HuH-7 (cell line): Measurements from ENCODE around the gene LRP1.
A peak's percentile ranks its signal among the peaks of the same experiment; 100 is the strongest.
"Not testable (repeated sequence)": the region's sequence is repeated elsewhere in the genome, so short reads cannot be mapped to it uniquely, and the experiment has no call there.

Source experiments
- DNase-seq: peaks from one replicate; pipeline ENCODE4 v3.0.0; 2011; ENCODE audit warnings: low spot score

LRP1 gene

DNA sequence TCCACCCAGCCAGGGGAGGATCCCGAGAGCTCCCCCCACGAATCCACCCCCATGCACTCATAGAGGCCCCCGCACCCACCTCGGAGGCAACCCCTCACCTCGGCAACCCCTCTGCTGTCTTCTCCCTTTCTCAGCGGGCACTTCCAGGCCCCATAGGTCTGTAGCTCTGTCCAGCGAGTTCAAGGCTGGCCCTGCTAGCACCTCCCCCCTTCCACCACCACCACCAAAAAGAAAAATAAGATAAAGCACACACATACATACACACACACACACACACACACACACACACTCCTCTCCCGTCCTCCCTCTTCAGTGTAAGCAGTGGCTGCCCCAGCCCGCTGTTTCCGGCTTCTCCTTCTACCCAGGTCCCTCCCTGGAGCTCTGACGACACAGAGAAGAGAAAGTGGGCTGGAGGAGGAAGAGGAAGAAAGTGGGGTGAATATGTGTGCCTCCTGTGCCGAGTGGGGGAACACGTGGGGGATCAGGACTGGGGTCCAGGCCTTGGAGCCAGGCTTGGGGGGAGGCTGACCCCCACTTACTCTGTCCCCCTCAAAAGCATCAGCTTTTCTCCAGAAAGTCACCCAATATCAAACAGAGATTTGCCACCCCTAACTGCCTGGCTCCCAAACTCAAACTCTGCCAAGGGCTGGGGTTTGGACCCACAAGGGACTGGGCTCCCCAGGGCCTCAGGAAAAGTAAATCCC, 17.1 kb upstream of the LRP1 start, which contains the start of gene STAT6:
STAT6 (minus strand) TSS at position 332 of the 704 bp plus-strand sequence. CDS start 3,084 bp downstream, outside the sequence.
- no peak for DNase-seq

DNA sequence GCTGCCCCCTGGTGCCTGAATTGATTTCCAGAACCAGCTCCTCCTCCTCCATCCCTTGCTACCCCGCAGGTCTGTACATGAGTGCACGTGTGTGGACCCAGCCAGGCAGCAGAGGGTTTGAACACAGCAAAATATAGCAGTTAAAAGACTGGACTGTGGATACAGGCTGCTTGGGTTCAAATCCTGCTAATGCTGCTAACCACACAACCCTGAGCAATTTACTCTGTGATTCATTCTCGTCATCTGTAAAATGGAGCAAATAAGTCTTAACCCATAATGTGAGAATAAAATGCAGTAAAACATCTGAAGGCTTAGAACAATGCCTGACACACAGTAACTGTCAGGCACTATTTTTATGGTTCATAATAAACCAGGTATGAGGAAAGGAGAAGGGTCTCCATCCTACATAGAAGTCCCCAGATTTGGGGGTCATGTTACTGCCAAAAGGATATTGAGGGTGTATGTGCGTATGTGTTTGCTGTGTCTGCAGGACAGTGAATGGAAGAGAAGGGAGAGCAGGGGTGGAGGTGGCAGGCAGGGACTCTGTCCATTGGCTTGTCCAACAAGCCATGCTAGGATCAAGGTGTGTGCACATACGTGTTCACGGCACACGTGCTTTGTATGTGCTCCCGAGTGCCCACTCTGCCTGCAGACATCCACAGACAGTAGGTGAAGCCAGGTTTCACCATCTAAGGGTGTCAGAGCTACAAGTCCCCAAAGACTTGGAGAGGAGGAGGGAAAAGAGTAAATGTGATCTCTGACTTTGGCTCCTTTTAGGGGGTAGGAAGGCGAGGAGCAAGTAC, 15.6 kb upstream of the LRP1 start:
- no peak for DNase-seq

DNA sequence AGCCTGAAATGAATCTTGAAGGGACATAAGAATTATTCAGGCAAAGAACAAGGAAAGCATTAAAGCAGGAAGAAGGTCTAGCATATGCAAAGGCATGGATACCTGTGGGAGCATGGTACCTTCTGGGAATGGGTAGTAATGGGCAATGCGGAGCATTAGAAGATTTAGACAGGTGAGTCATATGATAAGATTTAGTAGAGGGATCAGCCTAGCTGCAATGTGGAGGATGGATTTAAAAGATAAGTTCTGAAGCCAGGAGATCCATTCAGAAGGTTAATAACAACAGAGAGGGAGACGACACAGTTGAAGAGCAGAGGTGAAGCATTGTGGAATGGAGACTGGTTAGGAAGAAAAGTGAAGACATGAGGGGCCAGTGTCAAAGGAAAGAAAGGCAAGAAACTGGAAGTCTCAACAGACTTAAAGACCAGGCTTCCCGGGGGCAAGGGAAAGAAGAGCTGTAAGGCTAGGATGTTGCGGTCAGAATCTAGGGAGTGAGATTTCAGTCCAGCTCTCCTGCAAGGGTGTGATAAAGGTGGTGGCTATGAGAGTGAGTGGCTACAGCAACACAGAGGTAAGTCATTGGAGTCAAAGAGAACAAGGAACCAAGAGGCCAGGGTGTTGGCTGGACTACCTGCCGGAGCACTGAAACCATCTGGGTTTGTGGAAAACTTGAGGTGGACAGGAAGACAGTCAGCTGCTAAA, 11.6 kb upstream of the LRP1 start:
- no peak for DNase-seq

DNA sequence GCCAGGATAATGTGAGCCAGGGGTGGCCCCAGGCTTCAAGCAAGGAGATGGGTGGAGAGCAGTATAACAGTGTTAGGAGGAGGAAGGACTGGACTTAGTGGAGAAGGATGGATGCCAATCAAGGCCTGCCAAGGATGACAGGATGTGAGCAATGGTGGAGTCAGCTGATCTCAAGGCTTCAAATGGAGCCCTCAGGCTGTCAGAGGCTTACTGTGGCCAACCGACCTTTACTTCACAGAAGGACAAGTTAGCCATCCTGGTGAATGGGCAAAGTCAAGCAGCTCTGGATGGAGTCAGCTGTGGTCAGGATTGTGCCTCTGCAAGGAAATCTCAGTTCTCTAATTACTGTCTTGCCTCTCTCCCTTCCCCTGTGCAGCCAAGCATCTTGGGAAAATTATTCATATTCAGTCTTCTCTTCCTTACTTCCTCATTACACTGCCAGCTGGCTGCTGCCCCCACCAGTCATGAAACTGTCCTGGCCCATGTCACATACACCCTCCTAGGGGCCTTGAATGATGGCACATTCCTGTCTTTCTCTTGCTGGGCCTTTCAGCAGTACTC, 9.5 kb upstream of the LRP1 start:
- DNase-seq = no peak

DNA sequence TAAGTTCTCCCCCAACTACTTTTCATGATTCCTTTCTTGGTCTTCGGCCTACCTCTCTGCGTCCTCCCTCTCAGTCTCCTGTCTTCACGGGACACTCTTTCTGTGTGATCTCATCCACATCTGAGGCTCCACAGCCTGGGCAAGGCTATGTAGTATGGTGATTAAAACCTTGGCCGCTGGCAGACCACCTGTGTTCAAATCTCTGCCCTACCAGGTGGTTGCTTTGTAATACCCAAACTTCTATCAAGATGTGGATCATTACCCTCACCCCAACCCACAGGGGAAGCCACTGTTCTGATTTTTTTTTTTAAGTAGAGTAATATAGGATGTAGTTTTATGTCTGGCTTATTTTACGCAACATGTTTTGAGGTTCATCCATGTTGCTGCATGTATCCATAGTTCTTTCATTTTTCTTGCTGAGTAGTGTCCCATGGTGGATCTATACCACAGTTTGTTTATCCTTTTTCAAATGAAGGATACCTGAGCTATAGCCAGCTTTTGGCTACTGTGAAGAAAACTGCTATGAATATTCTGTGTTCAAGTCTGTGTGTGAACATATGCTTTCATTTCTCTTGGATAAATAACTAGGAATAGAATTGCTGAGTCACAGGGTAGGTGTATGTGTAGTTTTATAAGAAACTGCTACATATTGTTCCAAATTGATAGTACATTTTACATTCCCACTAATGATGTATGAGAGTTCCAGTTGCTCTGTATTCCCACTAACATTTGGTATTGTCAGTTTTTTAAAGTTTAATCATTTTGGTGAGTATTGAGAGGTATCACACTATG, 8.8 kb upstream of the LRP1 start:
- DNase-seq = no peak

DNA sequence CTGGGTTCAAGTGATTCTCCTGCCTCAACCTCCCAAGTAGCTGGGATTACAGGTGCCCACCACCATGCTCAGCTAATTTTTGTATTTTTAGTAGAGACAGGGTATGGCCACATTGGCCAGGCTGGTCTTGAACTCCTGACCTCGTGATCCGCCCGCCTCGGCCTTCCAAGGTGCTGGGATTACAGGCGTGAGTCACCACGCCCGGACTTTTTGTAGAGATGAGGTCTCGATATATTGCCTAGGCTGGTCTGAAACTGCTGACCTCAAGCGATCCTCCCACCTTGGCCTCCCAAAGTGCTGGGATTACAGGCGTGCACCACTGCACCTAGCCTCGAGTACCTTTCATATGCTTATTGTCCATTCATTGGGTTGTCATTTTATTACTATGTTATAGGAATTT, 7.6 kb upstream of the LRP1 start:
- not testable (repeated sequence) for DNase-seq

DNA sequence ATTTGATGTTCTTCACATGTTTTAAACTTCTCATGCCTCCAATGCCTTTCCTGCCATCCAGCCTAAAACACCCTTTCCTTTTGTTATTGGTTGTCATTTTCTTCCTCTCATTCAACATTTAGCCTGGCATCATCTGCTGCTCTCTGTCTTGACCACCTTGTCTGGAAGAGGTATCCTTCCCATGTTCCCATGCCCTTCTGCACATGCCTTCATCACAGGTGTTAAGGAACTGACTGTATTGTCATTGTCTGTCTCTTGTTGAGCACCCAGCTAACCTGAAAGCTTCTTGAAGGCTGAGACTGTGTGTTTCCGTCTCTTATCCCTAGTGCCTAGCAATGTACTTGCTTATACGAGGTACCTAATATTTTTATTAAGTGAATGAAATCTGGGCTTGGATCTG, 4.5 kb upstream of the LRP1 start:
- no peak for DNase-seq

DNA sequence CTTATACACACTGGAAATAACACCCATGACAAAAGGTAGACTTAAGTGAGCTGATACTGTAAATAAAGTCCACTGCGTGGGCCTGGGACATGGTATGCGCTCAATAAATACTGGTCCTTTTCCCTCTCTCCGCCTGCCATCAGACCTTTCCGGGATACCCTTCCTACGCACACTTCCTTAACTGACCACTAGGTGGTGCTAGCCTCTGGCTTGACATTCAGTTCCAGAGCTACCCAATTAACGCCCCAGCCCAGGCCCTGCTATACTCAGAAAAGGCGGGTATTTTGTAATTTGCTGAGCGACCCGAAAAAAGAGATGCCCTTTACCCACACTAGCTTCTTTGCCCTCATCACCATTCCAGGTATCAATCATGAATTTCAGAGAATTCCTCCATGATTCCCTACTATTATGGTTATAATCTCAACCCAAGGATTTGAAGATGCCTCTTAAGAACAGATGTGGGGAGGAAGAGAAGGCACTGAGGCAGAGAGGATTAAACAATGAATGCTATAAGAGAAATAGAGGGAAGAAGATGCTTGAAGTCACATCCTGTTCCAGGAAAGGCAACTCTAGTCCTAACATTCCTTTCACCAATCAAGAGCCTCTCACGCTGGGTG, 3.9 kb upstream of the LRP1 start:
- peak; percentile 80 for DNase-seq

DNA sequence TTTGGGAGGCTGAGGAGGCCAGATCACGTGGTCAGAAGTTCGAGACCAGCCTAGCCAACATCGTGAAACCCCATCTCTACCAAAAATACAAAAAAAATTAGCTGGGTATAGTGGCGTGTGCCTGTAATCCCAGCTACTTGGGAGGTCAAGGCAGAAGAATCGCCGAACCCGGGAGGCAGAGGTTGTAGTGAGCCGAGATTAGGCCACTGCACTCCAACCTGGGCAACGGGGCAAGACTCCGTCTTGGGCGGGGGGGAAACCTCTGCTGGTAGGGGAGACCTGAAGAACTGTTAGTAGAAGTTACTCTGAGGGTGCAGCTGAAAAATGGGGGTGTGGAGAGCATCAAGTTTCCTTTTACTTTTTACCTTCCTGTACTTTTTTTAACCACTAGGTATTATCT, 2.2 kb upstream of the LRP1 start:
- no peak for DNase-seq

DNA sequence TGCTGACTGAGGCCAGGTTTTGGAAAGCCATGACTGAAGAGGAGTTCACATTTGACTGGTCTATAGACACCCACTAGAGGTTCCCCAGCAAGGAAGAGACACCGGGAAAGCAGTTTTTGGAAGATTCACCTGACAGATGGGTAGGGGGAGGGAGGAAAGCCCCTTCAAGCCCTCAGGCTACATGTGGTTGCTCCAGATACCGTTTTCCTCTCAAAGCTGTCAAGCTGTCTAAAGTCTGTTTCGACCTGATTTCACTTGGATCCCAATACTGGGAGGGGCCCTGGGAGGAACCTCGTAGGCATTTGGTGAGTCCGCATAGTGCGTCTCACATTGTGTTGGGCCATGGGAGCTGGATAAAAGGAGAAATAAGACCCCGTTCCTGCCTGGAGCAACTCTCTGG, 1.7 kb upstream of the LRP1 start:
- DNase-seq = no peak

DNA sequence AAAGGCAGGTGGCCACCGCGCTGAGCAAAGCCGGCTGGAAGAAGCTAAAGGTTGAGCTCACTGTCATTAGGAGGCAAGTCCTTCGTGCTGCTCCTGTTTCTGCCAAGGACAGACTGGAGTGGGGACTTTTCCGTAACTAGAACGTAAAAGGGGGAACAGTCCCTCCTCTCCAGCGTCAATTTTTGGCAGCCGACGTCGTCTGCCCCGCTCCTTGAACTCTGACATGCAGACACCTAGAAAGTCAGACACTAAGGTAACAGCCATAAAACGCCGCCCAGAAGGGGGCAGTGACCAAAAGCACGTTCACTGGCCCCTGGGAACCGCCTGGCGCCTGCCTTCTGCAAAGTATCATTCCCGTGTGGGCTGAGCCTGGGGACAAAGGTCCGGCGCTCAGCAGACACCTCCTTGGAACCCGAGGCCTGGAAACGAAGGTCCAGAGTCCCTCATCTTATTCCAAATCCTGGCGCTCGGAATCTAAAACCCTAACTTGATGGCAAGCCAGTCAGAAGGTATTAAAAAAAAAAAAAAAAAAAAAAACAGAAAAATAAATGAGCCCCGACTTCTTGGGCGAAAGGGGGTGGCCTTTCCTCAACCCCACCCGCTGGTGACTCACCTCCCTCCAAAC, 1.1 kb upstream of the LRP1 start:
- no peak for DNase-seq

DNA sequence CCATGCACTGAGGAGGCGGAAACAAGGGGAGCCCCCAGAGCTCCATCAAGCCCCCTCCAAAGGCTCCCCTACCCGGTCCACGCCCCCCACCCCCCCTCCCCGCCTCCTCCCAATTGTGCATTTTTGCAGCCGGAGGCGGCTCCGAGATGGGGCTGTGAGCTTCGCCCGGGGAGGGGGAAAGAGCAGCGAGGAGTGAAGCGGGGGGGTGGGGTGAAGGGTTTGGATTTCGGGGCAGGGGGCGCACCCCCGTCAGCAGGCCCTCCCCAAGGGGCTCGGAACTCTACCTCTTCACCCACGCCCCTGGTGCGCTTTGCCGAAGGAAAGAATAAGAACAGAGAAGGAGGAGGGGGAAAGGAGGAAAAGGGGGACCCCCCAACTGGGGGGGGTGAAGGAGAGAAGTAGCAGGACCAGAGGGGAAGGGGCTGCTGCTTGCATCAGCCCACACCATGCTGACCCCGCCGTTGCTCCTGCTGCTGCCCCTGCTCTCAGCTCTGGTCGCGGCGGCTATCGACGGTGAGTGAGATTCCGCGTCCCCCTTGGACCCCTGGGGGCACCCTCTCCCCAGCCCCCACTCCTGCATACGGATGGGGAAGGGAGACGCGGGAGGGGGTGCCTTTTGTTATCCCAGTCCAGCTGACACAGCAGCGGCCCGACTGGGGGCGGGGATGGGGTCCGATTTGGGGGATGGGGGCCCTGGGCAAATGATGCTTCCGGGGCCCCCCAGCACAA, 400 bp downstream of the LRP1 start:
- no peak for DNase-seq

DNA sequence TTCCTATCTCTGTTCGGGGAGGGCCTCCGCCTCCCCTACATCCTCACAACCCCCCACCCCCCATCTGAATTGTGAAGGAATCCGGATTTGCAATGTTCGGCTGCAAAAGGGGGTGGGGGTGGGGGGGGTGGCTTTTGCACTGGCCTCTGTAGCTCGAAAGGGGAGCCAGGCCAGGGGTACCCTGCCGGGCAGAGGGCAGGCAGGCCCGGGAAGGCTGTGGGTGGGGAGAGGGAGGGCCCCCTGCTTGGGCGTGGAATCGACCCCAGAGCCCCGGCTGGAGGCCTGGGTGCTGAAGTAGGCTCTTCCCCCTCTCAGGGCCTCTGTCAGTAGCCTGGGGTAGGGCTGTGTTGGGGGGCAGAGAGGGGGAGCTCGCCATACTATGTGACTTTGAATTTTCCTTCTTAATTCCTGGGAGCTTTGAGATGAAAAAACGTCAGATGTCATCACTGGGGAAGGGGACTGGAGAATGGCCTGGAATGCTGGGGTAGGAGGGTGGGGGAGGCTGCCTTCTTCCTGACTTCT, 1.1 kb downstream of the LRP1 start:
- DNase-seq = no peak

DNA sequence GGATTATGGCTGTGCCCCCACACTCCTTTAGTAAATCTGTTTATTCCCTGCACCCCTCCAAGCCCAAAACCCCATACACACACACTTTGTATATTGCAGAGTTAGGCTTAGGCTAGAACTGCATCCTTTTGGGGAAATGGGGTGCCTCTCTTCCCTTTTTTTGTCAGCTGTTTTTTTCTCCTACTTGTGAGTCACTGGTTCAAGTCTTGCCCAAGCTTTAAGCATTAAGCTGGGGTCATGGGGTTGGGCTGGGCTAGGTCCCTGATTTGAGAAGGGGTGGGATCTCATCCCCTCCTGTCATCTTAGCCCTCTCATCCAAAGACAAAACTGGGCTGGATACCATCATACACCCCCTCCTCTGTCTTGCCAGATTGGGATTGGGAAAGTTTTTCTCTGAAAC, 1.6 kb downstream of the LRP1 start:
- no peak for DNase-seq

DNA sequence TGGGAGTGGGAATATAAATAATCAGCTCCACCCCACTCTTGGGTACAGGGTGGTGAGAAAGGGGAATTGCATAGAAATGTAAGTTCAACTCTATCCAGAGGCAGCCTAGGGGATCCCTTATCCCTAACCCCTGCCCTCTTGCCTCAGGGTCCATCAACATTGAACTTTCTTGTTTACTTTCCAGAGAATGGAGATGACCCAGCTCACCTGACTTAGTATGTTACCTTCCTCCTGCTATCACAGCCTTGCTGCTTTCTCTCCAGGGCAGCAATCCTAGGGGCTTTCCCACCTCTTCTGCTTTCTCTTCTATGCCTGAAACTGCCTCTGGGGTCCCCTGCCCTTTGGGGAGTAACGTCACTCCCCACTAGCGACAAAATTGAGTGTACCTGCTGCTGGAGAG, 2.7 kb downstream of the LRP1 start:
- DNase-seq = no peak

DNA sequence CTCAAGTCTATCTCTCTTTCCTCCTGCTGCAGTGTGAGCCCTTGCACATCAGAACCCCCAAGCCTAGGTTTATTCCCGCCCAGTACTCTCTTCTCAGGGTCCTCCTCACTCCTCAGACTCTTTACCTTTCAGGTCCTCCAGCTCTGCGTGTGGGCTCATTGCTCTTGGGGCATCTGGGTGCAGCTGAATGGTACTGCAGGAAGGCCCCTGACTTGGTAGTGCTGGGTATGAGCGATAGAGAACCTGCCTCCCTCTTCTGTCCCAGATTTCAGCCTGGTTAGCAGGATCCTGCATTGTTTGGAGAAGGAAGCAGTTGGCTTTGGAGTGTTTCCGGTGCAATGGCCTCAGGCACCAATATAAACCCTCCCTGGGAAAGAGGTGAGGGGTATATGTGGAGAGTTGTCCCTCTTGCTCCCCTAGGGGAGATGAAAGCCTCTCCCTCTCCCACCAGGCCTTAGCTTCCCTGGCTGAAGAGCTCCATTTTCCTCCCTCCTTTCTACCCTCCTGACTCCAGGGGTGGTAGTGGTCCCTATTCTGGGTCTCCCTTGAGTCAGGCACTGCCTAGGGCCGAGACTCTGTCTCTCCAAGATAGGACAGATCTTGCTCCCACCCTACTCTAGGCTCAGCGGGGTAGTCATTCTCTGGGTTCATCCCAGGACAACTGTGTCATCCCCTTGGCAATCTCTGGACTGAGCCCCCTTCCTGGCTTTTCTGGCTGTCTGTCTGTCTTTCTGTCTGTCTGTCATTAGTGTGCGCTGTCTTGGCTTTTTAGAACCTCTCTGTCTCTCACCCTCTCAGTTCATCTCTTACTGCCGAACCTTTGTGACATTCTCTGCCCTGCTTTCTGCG, 3.8 kb downstream of the LRP1 start:
- no peak for DNase-seq

DNA sequence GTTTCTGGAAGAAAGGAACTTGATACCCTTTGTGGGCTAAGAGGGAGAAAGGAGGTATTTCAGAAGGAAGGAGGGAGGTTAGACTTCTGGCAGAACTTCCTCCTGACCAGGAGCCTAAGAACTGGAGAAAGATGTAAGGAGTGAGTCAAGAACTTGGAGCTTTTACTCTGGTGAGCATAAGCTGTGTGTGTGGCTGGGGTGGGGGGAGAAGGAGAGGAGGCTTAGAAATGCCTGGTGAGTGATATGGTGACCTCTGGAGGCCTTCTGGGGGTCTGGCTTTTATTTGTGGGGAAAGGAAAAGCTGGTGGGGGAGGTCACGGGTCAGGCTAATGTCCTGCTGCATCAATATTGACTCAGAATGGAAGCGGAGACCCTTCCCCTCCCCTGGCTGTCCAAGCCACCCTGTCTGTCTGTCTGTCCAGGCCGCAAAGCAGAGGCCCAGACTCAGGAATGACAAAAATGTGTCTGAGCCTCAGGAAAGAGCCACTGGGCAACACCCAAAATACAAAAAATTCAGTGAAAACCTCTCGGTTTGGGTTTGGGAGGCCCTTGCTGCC, 4.8 kb downstream of the LRP1 start:
- no peak for DNase-seq

DNA sequence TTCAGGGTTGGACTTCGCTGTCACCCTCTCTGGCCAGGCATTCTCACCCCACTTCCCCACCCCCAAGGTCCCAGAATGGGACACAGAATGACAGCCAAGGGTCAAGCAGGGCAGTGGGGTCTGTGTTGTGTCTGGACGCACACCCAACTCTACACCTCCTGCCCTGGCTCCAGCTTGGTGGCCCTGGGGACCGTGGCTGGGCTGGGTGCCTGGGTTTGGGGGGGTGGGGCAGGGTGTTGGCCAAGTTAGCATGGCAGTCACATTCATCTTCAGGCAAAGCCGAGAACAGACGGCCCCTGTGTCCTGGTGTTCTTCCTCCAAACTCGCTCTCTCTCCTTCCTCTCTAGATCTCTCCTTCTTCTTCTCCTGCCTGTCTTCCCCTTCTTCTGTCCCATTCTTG, 5.6 kb downstream of the LRP1 start:
- DNase-seq = no peak

DNA sequence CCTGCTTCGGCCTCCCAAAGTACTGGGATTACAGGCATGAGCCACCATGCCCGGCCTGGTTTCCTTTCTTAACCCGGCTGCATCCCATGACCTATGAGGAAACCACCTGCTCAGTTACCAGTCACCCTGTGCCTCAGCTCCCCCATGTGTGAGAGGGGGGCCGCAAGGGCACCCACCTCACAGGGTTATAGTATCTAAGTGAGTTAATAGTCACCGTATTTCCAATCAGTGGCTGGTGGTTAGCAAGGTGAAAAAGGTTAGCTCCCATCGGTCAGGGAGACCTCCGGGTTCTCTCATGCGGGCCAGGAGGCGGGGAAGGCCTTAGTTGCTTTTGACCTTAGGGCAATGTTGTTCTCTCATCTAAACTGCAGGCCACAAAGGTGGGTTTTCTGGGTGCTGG, 6.7 kb downstream of the LRP1 start:
- no peak for DNase-seq
